MM.1S (cell line): Measurements from ENCODE around the gene STK17A.
"Not testable (repeated sequence)": the region's sequence is repeated elsewhere in the genome, so short reads cannot be mapped to it uniquely, and the experiment has no call there.

Experiments used
- DNase-seq: peaks from one replicate; pipeline ENCODE4 v3.0.0-alpha.2; 2015
- H2AFZ ChIP-seq: fragments of 300-600 bp; sonication (generic); 2 replicates; pipeline ENCODE4 v1.6.0; 2016; ENCODE audit warnings: antibody characterized with exemption, low read length
- H3F3A ChIP-seq: fragments of 300-600 bp; sonication (generic); 2 replicates; pipeline ENCODE4 v1.6.1; 2016; ENCODE audit warnings: mild to moderate bottlenecking, antibody characterized with exemption, low read length, moderate library complexity, mixed read lengths; ENCODE audit not compliant: insufficient read depth
- H3K27ac ChIP-seq: fragments of 300-600 bp; sonication (generic); 2 replicates; pipeline ENCODE4 v1.5.1; 2016; ENCODE audit warnings: mild to moderate bottlenecking, low read length
- H3K27me3 ChIP-seq: fragments of 300-600 bp; sonication (generic); replicated peaks from 2 replicates; pipeline ENCODE4 v1.6.0; 2016; ENCODE audit warnings: low read length; ENCODE audit not compliant: insufficient read depth
- H3K36me3 ChIP-seq: fragments of 300-600 bp; sonication (generic); replicated peaks from 2 replicates; pipeline ENCODE4 v1.6.1; 2016; ENCODE audit warnings: mild to moderate bottlenecking, low read length, mixed read lengths; ENCODE audit not compliant: insufficient read depth
- H3K4me1 ChIP-seq: fragments of 300-600 bp; sonication (generic); 2 replicates; pipeline ENCODE4 v1.6.1; 2016; ENCODE audit warnings: low read length, mixed read lengths
- H3K4me2 ChIP-seq: fragments of 300-600 bp; sonication (generic); 2 replicates; pipeline ENCODE4 v1.6.0; 2016; ENCODE audit warnings: low read depth, low read length
- H3K4me3 ChIP-seq: fragments of 300-600 bp; sonication (generic); 2 replicates; pipeline ENCODE4 v1.5.1; 2016; ENCODE audit warnings: low read length, mixed read lengths
- H3K79me2 ChIP-seq: fragments of 300-600 bp; sonication (generic); 2 replicates; pipeline ENCODE4 v1.6.1; 2016; ENCODE audit warnings: mixed run types, low read length, mixed read lengths
- H3K9ac ChIP-seq: fragments of 300-600 bp; sonication (generic); 2 replicates; pipeline ENCODE4 v1.6.1; 2016; ENCODE audit warnings: low read length, mixed read lengths
- H3K9me2 ChIP-seq: fragments of 300-600 bp; sonication (generic); replicated peaks from 2 replicates; pipeline ENCODE4 v1.6.1; 2016; ENCODE audit warnings: mild to moderate bottlenecking, low read length, mixed read lengths; ENCODE audit not compliant: insufficient read depth
- H3K9me3 ChIP-seq: fragments of 300-600 bp; sonication (generic); replicated peaks from 2 replicates; pipeline ENCODE4 v1.6.1; 2016; ENCODE audit warnings: mild to moderate bottlenecking, low read length, mixed read lengths; ENCODE audit not compliant: insufficient read depth
- H4K20me1 ChIP-seq: fragments of 300-600 bp; sonication (generic); 2 replicates; pipeline ENCODE4 v1.6.1; 2016; ENCODE audit warnings: mild to moderate bottlenecking, low read length, moderate library complexity, mixed read lengths; ENCODE audit not compliant: insufficient read depth
- EZH2 ChIP-seq: fragments of 300-600 bp; sonication (generic); optimal IDR thresholded peaks from 2 replicates; pipeline ENCODE3; 2017; ENCODE audit warnings: low read depth, mild to moderate bottlenecking, antibody characterized with exemption, low read length, mixed read lengths
- EZH2phosphoT487 ChIP-seq: fragments of 300-600 bp; sonication (generic); IDR thresholded peaks from 2 replicates; pipeline ENCODE4 v1.6.1; 2018; ENCODE audit warnings: antibody characterized with exemption, low read length
- TF ChIP-seq, protein P1 (sequence below): fragments of 300-600 bp; sonication (generic); IDR thresholded peaks from 2 replicates; pipeline ENCODE4 v1.5.1; 2016; ENCODE audit warnings: antibody characterized with exemption, low read length, mixed read lengths

Gene STK17A

GRCh38 chr7:43570688-43571365 lies 12.1 kb upstream of the STK17A start:
- H3K79me2 ChIP-seq, result no peaks in the 10 kb centered on the region
- peak overlapping the region; percentile 10; the same call in 1 of the 2 replicates for H3K4me2 ChIP-seq
- H3K27ac ChIP-seq, result peak overlapping the region; percentile 17; the same call in 1 of the 2 replicates
- no peaks in the 10 kb centered on the region for H3K9me3 ChIP-seq
- H3K9me2 ChIP-seq, result no peaks in the 10 kb centered on the region
- H3F3A ChIP-seq, result peaks cover 10% of the 10 kb centered on the region
- H3K4me3 ChIP-seq, result no peak overlapping the region
- H4K20me1 ChIP-seq, result no peaks in the 10 kb centered on the region
- no peaks in the 10 kb centered on the region for H3K27me3 ChIP-seq
- TF ChIP-seq EZH2 (no peak), EZH2phosphoT487 (no peak)
- TF ChIP-seq, protein P1, sequence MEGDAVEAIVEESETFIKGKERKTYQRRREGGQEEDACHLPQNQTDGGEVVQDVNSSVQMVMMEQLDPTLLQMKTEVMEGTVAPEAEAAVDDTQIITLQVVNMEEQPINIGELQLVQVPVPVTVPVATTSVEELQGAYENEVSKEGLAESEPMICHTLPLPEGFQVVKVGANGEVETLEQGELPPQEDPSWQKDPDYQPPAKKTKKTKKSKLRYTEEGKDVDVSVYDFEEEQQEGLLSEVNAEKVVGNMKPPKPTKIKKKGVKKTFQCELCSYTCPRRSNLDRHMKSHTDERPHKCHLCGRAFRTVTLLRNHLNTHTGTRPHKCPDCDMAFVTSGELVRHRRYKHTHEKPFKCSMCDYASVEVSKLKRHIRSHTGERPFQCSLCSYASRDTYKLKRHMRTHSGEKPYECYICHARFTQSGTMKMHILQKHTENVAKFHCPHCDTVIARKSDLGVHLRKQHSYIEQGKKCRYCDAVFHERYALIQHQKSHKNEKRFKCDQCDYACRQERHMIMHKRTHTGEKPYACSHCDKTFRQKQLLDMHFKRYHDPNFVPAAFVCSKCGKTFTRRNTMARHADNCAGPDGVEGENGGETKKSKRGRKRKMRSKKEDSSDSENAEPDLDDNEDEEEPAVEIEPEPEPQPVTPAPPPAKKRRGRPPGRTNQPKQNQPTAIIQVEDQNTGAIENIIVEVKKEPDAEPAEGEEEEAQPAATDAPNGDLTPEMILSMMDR, result no peak
- no peak overlapping the region for H2AFZ ChIP-seq
- peak; percentile 54 for DNase-seq
- H3K36me3 ChIP-seq, result no peaks in the 10 kb centered on the region
- H3K9ac ChIP-seq, result no peak overlapping the region
- peaks cover 17% of the 10 kb centered on the region for H3K4me1 ChIP-seq

DNA sequence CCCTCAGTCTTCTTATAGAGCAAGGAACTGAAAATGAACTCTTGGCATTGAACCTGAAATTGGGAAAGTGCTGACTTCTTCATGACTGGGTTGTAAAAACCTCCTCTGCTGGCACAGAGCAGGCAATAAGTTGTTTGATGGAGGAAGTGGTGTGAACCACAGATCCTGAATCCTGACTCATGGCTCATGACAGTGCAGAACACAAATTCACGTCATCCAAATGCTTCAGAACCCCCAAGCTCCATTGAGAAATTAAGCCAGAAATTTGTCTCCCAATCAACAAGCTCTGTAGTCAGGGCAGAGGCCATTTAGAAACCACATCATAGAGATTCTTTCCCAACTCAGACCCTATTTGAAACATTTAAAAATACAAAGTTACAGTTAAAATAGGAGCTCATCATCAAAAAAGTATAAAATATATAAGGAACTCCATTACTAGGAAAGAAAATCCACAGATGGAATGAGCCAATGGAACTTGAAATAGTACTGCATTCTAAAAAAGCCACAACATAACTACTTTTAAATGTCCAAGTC lies 10.3 kb upstream of the STK17A start:
- no peak overlapping the region for H3K9ac ChIP-seq
- H3K27me3 ChIP-seq, result no peaks in the 10 kb centered on the region
- no peaks in the 10 kb centered on the region for H3K36me3 ChIP-seq
- TF ChIP-seq EZH2phosphoT487, result no peak
- no peak for TF ChIP-seq EZH2
- TF ChIP-seq, protein P1, result no peak
- no peak overlapping the region for H3K27ac ChIP-seq
- H4K20me1 ChIP-seq, result no peaks in the 10 kb centered on the region
- H3K4me3 ChIP-seq, result no peak overlapping the region
- no peaks in the 10 kb centered on the region for H3K79me2 ChIP-seq
- peaks cover 10% of the 10 kb centered on the region for H3F3A ChIP-seq
- no peaks in the 10 kb centered on the region for H3K9me3 ChIP-seq
- no peak overlapping the region for H3K4me2 ChIP-seq
- no peaks in the 10 kb centered on the region for H3K9me2 ChIP-seq
- H2AFZ ChIP-seq, result no peak overlapping the region
- peak; percentile 81 for DNase-seq
- peaks cover 21% of the 10 kb centered on the region for H3K4me1 ChIP-seq

GRCh38 chr7:43573832-43574231 lies 9.1 kb upstream of the STK17A start:
- H4K20me1 ChIP-seq, H2AFZ ChIP-seq, H3K9me3 ChIP-seq, H3K4me2 ChIP-seq, DNase-seq, H3K27ac ChIP-seq, H3K4me3 ChIP-seq, H3K27me3 ChIP-seq, H3K36me3 ChIP-seq, H3K9ac ChIP-seq, H3K9me2 ChIP-seq, H3K79me2 ChIP-seq: not testable (repeated sequence)
- Histone ChIP-seq H3F3A (peaks cover 10% of the 10 kb centered on the region), H3K4me1 (peaks cover 22% of the 10 kb centered on the region)

GRCh38 chr7:43575506-43575905 lies 7.4 kb upstream of the STK17A start:
- peaks cover 17% of the 10 kb centered on the region for H3K4me1 ChIP-seq
- no peaks in the 10 kb centered on the region for H3K9me2 ChIP-seq
- no peak for TF ChIP-seq EZH2
- TF ChIP-seq, protein P1, result no peak
- no peak for TF ChIP-seq EZH2phosphoT487
- peaks cover 10% of the 10 kb centered on the region for H3F3A ChIP-seq
- no peak for DNase-seq
- H3K4me3 ChIP-seq, result no peak overlapping the region
- no peaks in the 10 kb centered on the region for H3K9me3 ChIP-seq
- H3K36me3 ChIP-seq, result no peaks in the 10 kb centered on the region
- no peak overlapping the region for H3K9ac ChIP-seq
- no peaks in the 10 kb centered on the region for H3K27me3 ChIP-seq
- H2AFZ ChIP-seq, result no peak overlapping the region
- no peaks in the 10 kb centered on the region for H3K79me2 ChIP-seq
- no peak overlapping the region for H3K4me2 ChIP-seq
- H4K20me1 ChIP-seq, result no peaks in the 10 kb centered on the region
- H3K27ac ChIP-seq, result no peak overlapping the region
